SK-N-SH treated with all-trans-retinoic acid at 6 μM for 48 hours (cell line): ENCODE results near the gene DPP9.

Source experiments
- ATAC-seq: fragments of 200-7000 bp; cut with Tn5 transposase; 3 replicates; pipeline ENCODE4 v1.9.1; 2020; ENCODE audit warnings: mild to moderate bottlenecking, moderate library complexity
- ARNTL ChIP-seq: fragments of 450-650 bp; formaldehyde crosslinking; IDR thresholded peaks from 2 replicates; pipeline ENCODE4 v1.5.0; 2020; ENCODE audit warnings: low read depth, mild to moderate bottlenecking, moderate library complexity, borderline replicate concordance
- BACH2 ChIP-seq: fragments of 250-450 bp; sonication (Bioruptor Pico); IDR thresholded peaks from 2 replicates; pipeline ENCODE4 v1.9.0; 2021; ENCODE audit warnings: mild to moderate bottlenecking, borderline replicate concordance
- CSDC2 ChIP-seq: fragments of 250-450 bp; sonication (Bioruptor Pico); IDR thresholded peaks from 2 replicates; pipeline ENCODE4 v1.5.0; 2020; ENCODE audit warnings: mild to moderate bottlenecking, moderate library complexity
- ESRRG ChIP-seq: fragments of 250-450 bp; sonication (Bioruptor Pico); IDR thresholded peaks from 2 replicates; pipeline ENCODE4 v1.6.1; 2021; ENCODE audit warnings: mild to moderate bottlenecking
- GLIS3 ChIP-seq: fragments of 250-450 bp; sonication (Bioruptor Pico); IDR thresholded peaks from 2 replicates; pipeline ENCODE4 v1.5.0; 2020; ENCODE audit warnings: mild to moderate bottlenecking, moderate library complexity
- ISL1 ChIP-seq: fragments of 250-450 bp; sonication (Bioruptor Pico); IDR thresholded peaks from 2 replicates; pipeline ENCODE4 v2.1.2; 2022; ENCODE audit warnings: mild to moderate bottlenecking, moderate library complexity
- OSR1 ChIP-seq: fragments of 250-450 bp; sonication (Bioruptor Pico); IDR thresholded peaks from 2 replicates; pipeline ENCODE4 v1.8.0; 2022; ENCODE audit warnings: moderate library complexity, mild to moderate bottlenecking, inconsistent platforms
- PPARA ChIP-seq: fragments of 250-450 bp; sonication (Bioruptor Pico); IDR thresholded peaks from 2 replicates; pipeline ENCODE4 v1.5.0; 2020; ENCODE audit warnings: mild to moderate bottlenecking, borderline replicate concordance
- RARB ChIP-seq: fragments of 250-450 bp; sonication (Bioruptor Pico); IDR thresholded peaks from 2 replicates; pipeline ENCODE4 v1.8.0; 2021; ENCODE audit warnings: mild to moderate bottlenecking, moderate library complexity
- SNAI2 ChIP-seq: fragments of 250-450 bp; sonication (Bioruptor Pico); IDR thresholded peaks from 2 replicates; pipeline ENCODE4 v1.5.0; 2020; ENCODE audit warnings: mild to moderate bottlenecking, moderate library complexity
- TCF4 ChIP-seq: fragments of 250-450 bp; sonication (Bioruptor Pico); IDR thresholded peaks from 2 replicates; pipeline ENCODE4 v1.8.0; 2021; ENCODE audit warnings: mild to moderate bottlenecking, moderate library complexity, borderline replicate concordance
- TOX ChIP-seq: fragments of 250-450 bp; sonication (Bioruptor Pico); IDR thresholded peaks from 2 replicates; pipeline ENCODE4 v1.8.0; 2021; ENCODE audit warnings: mild to moderate bottlenecking, moderate library complexity, borderline replicate concordance
- ZC3H10 ChIP-seq: fragments of 250-450 bp; sonication (Bioruptor Pico); IDR thresholded peaks from 2 replicates; pipeline ENCODE4 v1.5.1; 2021; ENCODE audit warnings: mild to moderate bottlenecking, moderate library complexity
- ZFP3 ChIP-seq: fragments of 250-450 bp; sonication (Bioruptor Pico); IDR thresholded peaks from 2 replicates; pipeline ENCODE4 v1.5.0; 2020; ENCODE audit warnings: mild to moderate bottlenecking, moderate library complexity
- ZFP30 ChIP-seq: fragments of 450-650 bp; formaldehyde crosslinking; IDR thresholded peaks from 2 replicates; pipeline ENCODE4 v1.5.0; 2022; ENCODE audit warnings: mild to moderate bottlenecking, moderate library complexity
- ZNF565 ChIP-seq: fragments of 450-650 bp; formaldehyde crosslinking; conservative IDR thresholded peaks from 2 replicates; pipeline ENCODE4 v1.5.0; 2020; ENCODE audit warnings: low read depth, mild to moderate bottlenecking, moderate library complexity
- ZNF70 ChIP-seq: fragments of 450-650 bp; formaldehyde crosslinking; IDR thresholded peaks from 2 replicates; pipeline ENCODE4 v1.5.0; 2020; ENCODE audit warnings: mild to moderate bottlenecking, moderate library complexity
- ZNF8 ChIP-seq: fragments of 450-650 bp; formaldehyde crosslinking; IDR thresholded peaks from 2 replicates; pipeline ENCODE4 v1.5.0; 2020; ENCODE audit warnings: mild to moderate bottlenecking, moderate library complexity
- TF ChIP-seq, protein P1 (sequence below): fragments of 250-450 bp; sonication (Bioruptor Pico); IDR thresholded peaks from 2 replicates; pipeline ENCODE4 v1.8.0; 2021; ENCODE audit warnings: low read depth, mild to moderate bottlenecking, moderate library complexity, borderline replicate concordance
- TF ChIP-seq, protein P2 (sequence below): fragments of 250-450 bp; sonication (Bioruptor Pico); IDR thresholded peaks from 2 replicates; pipeline ENCODE4 v1.5.1; 2020; ENCODE audit warnings: low read depth, mild to moderate bottlenecking, moderate library complexity
- TF ChIP-seq, protein P3 (sequence below): fragments of 250-450 bp; sonication (Bioruptor Pico); IDR thresholded peaks from 2 replicates; pipeline ENCODE4 v1.5.0; 2020; ENCODE audit warnings: mild to moderate bottlenecking, moderate library complexity
- TF ChIP-seq, protein P4 (sequence below): fragments of 250-450 bp; sonication (Bioruptor Pico); IDR thresholded peaks from 2 replicates; pipeline ENCODE4 v1.5.1; 2021; ENCODE audit warnings: mild to moderate bottlenecking, moderate library complexity
- TF ChIP-seq, protein P5 (sequence below): fragments of 250-450 bp; sonication (Bioruptor Pico); IDR thresholded peaks from 2 replicates; pipeline ENCODE4 v1.8.0; 2020; ENCODE audit warnings: mild to moderate bottlenecking, moderate library complexity, borderline replicate concordance

Gene DPP9

DNA sequence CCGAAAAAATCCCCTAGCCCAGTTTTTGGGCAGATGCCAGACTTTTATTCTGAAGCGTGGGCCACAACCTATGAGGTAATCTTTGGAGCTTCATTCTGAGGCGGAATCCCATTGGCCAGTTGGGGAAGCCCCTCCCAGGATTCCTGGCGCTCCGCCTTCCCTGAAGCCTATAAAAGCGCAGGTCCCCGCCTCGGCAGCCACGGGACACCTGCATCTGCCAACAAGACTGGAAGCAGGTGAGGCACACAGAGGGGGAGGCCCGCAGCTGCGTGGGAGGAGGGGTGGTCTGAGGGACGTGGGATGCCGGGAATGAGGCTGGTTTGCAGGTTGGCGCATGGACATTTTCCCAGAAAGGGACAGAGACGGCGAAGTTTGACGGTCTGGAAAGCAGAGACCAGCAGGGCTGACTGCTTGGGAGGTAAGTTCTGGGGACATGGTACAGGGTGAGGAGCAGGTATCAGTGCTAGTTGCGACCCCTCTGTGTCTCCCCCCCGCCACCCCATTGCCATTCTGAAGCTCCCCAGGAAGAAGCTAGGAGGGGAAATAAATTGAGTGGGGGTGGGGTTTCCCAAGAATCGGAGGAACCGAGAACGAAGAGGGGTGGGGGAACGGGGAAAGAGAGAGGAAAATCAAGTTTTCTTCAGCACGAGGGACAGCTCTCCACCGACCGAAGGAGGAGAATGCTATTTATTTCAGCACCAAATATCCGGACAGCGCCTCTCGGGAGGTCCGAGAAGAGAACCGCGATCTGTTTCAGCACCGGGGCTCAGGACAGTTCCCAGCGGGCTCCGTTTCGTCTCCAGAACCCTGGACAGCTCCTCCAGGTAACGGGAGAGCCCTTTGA is 45.5 kb upstream of the DPP9 start:
- peak; percentile 93 for TF ChIP-seq TOX (CRISPR knock-in tag)
- TF ChIP-seq ZNF565 (CRISPR knock-in tag): peak; percentile 98
- peak; percentile 94; the same call in 1 of the 2 replicates for TF ChIP-seq PPARA (CRISPR knock-in tag)
- peak; percentile 89 for TF ChIP-seq ISL1
- peak; percentile 86; the same call in 1 of the 2 replicates for TF ChIP-seq ESRRG (CRISPR knock-in tag)
- peak; percentile 87; the same call in 1 of the 2 replicates for TF ChIP-seq RARB (CRISPR knock-in tag)
- TF ChIP-seq, protein P1, sequence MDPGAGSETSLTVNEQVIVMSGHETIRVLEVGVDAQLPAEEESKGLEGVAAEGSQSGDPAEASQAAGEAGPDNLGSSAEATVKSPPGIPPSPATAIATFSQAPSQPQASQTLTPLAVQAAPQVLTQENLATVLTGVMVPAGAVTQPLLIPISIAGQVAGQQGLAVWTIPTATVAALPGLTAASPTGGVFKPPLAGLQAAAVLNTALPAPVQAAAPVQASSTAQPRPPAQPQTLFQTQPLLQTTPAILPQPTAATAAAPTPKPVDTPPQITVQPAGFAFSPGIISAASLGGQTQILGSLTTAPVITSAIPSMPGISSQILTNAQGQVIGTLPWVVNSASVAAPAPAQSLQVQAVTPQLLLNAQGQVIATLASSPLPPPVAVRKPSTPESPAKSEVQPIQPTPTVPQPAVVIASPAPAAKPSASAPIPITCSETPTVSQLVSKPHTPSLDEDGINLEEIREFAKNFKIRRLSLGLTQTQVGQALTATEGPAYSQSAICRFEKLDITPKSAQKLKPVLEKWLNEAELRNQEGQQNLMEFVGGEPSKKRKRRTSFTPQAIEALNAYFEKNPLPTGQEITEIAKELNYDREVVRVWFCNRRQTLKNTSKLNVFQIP (CRISPR knock-in tag): peak; percentile 96; the same call in 1 of the 2 replicates
- peak; percentile 100 for TF ChIP-seq CSDC2 (CRISPR knock-in tag)
- peak; percentile 88 for TF ChIP-seq BACH2 (CRISPR knock-in tag)
- TF ChIP-seq ZNF8 (CRISPR knock-in tag): peak; percentile 72; the same call in 1 of the 2 replicates
- TF ChIP-seq, protein P2, sequence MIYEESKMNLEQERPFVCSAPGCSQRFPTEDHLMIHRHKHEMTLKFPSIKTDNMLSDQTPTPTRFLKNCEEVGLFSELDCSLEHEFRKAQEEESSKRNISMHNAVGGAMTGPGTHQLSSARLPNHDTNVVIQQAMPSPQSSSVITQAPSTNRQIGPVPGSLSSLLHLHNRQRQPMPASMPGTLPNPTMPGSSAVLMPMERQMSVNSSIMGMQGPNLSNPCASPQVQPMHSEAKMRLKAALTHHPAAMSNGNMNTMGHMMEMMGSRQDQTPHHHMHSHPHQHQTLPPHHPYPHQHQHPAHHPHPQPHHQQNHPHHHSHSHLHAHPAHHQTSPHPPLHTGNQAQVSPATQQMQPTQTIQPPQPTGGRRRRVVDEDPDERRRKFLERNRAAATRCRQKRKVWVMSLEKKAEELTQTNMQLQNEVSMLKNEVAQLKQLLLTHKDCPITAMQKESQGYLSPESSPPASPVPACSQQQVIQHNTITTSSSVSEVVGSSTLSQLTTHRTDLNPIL: peak; percentile 63
- TF ChIP-seq SNAI2: peak; percentile 100
- TF ChIP-seq, protein P3, sequence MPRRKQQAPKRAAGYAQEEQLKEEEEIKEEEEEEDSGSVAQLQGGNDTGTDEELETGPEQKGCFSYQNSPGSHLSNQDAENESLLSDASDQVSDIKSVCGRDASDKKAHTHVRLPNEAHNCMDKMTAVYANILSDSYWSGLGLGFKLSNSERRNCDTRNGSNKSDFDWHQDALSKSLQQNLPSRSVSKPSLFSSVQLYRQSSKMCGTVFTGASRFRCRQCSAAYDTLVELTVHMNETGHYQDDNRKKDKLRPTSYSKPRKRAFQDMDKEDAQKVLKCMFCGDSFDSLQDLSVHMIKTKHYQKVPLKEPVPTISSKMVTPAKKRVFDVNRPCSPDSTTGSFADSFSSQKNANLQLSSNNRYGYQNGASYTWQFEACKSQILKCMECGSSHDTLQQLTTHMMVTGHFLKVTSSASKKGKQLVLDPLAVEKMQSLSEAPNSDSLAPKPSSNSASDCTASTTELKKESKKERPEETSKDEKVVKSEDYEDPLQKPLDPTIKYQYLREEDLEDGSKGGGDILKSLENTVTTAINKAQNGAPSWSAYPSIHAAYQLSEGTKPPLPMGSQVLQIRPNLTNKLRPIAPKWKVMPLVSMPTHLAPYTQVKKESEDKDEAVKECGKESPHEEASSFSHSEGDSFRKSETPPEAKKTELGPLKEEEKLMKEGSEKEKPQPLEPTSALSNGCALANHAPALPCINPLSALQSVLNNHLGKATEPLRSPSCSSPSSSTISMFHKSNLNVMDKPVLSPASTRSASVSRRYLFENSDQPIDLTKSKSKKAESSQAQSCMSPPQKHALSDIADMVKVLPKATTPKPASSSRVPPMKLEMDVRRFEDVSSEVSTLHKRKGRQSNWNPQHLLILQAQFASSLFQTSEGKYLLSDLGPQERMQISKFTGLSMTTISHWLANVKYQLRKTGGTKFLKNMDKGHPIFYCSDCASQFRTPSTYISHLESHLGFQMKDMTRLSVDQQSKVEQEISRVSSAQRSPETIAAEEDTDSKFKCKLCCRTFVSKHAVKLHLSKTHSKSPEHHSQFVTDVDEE (CRISPR knock-in tag): peak; percentile 99
- TF ChIP-seq, protein P4, sequence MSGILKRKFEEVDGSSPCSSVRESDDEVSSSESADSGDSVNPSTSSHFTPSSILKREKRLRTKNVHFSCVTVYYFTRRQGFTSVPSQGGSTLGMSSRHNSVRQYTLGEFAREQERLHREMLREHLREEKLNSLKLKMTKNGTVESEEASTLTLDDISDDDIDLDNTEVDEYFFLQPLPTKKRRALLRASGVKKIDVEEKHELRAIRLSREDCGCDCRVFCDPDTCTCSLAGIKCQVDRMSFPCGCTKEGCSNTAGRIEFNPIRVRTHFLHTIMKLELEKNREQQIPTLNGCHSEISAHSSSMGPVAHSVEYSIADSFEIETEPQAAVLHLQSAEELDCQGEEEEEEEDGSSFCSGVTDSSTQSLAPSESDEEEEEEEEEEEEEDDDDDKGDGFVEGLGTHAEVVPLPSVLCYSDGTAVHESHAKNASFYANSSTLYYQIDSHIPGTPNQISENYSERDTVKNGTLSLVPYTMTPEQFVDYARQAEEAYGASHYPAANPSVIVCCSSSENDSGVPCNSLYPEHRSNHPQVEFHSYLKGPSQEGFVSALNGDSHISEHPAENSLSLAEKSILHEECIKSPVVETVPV (CRISPR knock-in tag): no peak
- TF ChIP-seq ARNTL (CRISPR knock-in tag): peak; percentile 74
- peak; percentile 96 for TF ChIP-seq ZFP3 (CRISPR knock-in tag)
- TF ChIP-seq OSR1 (CRISPR knock-in tag): peak; percentile 98
- TF ChIP-seq ZFP30 (CRISPR knock-in tag): peak; percentile 77
- no peak for TF ChIP-seq ZNF70
- TF ChIP-seq TCF4 (CRISPR knock-in tag): no peak; the same call in 1 of the 2 replicates
- peak; percentile 93 for TF ChIP-seq GLIS3
- peak; percentile 97 for TF ChIP-seq ZC3H10 (CRISPR knock-in tag)
- TF ChIP-seq, protein P5, sequence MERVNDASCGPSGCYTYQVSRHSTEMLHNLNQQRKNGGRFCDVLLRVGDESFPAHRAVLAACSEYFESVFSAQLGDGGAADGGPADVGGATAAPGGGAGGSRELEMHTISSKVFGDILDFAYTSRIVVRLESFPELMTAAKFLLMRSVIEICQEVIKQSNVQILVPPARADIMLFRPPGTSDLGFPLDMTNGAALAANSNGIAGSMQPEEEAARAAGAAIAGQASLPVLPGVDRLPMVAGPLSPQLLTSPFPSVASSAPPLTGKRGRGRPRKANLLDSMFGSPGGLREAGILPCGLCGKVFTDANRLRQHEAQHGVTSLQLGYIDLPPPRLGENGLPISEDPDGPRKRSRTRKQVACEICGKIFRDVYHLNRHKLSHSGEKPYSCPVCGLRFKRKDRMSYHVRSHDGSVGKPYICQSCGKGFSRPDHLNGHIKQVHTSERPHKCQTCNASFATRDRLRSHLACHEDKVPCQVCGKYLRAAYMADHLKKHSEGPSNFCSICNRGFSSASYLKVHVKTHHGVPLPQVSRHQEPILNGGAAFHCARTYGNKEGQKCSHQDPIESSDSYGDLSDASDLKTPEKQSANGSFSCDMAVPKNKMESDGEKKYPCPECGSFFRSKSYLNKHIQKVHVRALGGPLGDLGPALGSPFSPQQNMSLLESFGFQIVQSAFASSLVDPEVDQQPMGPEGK (CRISPR knock-in tag): peak; percentile 65; the same call in 1 of the 2 replicates
- TF ChIP-seq, all 23 proteins: peak for 20
- ATAC-seq: peak; percentile 77

DNA sequence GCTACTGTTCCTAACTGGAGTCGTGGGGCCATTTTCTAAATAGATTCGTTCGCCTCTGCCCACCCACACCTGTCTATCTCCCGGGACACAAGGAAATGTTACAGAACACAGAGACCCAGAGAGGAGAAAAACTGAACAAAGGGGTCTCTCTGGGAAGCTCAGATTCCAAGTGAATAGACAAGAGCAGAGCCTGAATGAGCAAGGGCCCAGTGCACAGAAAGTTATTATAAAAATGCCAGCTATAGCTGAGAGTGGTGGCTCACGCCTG is 40.7 kb upstream of the DPP9 start:
- TF ChIP-seq ISL1 (no peak), ZC3H10 (CRISPR knock-in tag) (no peak), TOX (CRISPR knock-in tag) (no peak), SNAI2 (no peak), CSDC2 (CRISPR knock-in tag) (no peak), BACH2 (CRISPR knock-in tag) (no peak), TCF4 (CRISPR knock-in tag) (no peak), ZNF8 (CRISPR knock-in tag) (no peak), ARNTL (CRISPR knock-in tag) (no peak), OSR1 (CRISPR knock-in tag) (no peak), ESRRG (CRISPR knock-in tag) (no peak)
- TF ChIP-seq, protein P5 (CRISPR knock-in tag): no peak
- TF ChIP-seq, protein P2: no peak
- TF ChIP-seq, protein P4 (CRISPR knock-in tag): no peak

More for the DNA sequence above, 40.7 kb upstream of the DPP9 start:
- ATAC-seq: no peak
